Measurements from ENCODE around the gene PTPRT.

Gene PTPRT

DNA sequence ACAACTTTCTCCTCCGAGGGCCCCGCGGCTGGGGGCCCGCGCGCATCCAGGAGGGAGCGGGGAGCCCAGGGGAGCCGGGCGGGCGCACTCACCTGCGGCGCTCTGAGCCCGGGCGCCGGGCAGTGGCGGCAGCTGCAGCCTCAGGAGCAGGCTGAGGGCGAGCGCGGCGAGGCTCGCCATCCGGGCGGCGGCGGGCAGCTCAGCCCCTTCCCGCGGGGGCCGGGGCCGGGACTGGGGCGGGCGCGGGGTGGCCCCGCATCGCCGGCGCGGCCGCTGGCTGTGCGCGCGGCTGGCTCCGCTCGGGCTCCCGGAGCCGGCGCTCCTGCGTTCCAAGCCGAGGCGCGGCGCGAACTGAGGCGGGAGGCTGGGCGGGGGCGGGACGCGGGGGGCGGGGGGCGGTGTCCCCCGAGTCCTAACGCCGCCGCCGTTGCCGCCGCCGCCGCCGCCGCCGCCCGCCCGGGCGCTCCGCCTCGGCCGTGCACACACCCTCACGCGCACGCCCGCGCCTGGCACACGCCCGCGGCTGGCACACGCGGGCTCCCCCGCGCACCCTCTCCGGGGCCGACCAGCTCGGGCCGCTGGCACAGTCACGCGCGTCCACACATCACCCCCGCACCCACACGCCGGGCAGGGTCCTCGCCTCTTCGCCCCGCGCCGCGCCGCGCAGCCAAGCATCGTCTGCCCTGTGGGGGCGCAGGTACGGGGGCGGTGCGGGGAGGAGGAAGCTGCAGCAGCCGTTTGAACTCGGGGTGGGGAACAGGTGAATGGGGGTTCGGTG, at the start of gene PTPRT:
PTPRT (minus strand) TSS at position 353 of the 778 bp plus-strand sequence; CDS start at position 180, 173 bp downstream.
- DNase-seq, result no peak

DNA sequence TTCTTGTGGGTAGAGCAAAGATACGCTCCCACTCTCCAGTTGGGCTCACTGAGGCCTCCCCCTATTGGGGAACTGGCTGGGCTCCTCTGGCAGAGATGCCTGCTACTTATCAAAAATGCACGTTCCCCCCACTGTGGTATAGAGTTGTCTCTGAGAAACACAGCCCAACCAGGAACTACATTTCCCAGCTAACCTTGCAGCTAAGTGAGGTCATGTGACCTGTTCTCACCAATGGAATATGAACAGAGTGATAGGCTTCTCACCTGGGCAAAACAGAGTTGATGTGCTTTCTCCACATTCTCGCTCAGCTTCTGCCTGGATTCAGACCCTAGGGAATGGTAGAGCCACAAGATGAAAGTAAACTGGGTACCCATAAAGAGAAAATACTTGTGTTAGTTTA, 49.1 kb upstream of the PTPRT start:
- DNase-seq, result no peak

DNA sequence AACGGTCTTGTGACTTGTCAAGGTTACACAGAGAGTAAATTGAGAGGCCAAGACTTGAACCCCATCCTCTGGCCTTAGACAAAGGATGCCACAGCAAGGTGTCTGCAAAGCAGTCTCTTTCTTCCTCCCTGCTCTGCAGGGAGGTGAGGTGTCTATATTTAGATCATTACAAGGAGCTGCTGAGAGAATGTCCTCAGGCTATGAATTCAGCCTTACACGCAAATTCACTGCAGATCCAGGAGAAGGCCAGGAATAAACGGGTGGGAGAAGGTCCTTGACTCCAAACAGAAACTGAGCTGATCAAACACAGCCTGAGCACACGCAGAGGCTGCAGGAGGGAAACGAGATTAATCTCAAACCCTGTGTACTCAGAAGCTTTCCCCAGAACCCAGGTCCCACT, 48.6 kb upstream of the PTPRT start:
- no peak for DNase-seq

DNA sequence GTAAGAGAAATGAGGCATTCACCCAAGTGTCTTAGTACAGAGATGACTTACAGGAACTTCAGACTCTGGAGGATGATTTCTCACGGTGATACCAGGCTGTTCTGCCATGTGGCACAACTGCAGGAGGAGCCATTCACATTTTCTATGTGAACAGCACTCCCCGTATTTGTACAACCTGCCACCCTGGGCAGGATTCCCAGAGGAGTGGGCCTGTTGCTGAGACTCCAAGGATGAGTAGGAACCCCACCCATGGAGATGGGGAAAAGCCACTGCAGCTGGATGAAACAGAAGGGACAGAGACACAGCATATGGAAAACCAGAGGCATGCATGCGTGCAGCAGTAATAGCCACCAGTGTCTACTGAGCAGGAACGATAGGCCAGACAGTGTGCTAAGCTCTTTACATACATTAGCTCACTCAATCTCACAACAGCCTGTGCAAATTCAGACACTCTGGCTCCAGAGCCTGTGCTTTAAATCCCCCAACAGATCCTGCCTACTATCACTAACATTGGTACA, 48.0 kb upstream of the PTPRT start:
- DNase-seq, result no peak

DNA sequence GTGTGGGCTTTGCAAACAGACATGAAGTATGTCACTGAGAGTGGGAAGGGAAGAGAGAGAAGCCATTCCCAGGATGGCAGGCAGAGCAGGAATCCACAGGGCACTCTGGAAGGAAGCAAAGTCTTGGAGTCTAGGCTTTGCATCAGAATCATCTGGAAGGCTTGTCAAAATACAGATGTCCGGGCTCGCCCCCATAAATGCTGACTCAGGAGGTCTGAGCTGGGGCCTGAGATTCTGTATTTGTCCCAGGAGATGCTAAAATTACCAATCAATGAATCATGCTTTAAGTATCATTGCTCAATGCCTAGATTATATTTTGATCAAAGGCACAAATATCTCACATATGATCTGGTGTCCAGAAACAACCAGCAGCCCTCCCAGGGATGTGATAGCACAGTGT, 46.3 kb upstream of the PTPRT start:
- no peak for DNase-seq

DNA sequence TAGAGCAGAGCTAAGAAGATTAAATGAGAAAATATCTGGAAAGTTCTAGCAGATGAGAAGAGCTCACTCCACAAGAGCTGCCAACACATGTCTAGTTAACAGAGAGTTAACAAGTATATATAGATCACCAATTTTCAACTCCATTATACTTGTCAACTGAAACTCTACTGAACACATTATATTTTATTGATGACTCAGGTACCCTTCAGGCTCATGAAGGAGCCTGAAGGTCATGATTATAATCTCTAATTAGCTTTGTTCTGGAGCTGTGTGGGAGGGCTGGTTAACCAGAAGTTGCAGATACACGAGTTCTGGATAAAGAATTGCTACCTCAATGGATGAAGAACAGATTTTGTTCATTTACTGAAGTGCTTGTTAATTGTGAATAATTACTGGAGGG, 42.1 kb upstream of the PTPRT start:
- no peak for DNase-seq

DNA sequence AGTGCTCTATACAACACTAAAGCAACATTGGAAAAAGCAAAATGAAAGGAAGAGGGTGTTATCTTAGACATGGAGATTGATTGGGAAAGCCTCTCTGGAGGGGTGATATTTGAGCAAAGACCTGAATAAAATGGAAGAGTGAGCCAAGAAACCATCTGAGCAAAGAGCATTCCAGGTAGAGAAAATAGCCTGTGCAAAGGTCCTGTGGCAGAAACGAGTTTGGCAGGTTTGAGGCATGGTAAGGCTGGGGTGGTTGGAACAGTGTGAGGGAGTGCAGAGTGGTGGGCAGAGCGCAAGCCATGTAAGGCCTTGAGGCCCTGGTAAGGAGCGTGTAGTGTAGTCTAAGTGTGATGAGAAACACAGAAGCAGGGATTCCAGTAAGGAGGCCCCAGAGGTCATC, 40.0 kb upstream of the PTPRT start:
- no peak for DNase-seq

DNA sequence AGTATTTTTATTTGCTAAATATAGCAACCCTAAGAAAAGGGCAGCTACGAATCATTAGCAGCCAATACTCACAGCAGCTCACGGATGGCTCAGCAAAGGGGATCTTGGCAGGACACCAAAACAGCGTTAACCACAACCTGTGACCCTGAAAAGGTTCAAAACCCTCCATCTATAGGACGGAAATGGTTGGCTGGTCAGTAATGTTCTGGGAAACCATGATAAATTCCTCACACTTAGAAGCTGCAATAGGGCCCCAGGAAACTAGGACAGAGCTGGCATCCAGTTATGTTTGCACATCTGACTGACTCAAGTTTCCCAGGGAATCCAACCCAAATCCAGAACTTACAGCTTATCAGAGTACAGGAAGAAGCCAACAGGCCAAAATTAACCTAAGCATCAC, 30.9 kb upstream of the PTPRT start:
- DNase-seq, result no peak

DNA sequence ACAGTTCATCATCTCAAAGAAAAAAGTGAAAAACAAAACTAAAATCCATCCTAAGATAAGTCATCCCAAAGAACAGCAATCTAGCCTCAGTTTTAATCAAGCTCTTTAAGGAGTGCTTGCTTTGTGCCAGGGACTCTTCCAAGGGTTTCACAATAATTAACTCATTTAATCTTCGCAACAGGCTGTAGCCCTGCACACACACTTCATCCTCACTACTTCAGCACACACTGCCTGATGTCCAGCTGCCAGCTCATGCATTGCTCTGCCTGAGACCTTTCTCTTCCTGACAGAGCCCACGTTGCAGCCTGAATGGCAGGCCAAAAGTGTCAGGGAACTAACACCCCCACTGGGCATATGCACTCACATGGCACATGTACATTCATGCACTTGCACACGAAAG, 21.2 kb upstream of the PTPRT start:
- DNase-seq, result no peak

DNA sequence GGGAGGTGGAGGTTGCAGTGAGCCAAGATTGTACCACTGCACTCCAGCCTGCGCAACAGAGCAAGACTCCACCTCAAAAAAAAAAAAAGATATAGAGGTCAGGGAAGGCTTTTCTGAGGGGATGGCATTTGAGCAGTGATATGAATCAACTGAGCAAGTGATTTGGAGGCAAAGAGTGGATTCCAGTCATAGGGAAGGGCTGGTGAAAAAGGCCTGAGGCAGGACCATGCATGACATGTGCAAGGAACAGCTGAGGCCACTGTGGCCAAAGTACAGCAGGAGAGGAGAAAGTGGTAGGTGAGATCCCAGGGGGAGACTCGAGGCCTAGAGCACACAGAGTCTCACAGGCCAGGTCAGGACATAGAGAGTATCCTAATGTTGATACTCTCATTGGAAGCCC, 20.1 kb upstream of the PTPRT start:
- DNase-seq, result no peak

DNA sequence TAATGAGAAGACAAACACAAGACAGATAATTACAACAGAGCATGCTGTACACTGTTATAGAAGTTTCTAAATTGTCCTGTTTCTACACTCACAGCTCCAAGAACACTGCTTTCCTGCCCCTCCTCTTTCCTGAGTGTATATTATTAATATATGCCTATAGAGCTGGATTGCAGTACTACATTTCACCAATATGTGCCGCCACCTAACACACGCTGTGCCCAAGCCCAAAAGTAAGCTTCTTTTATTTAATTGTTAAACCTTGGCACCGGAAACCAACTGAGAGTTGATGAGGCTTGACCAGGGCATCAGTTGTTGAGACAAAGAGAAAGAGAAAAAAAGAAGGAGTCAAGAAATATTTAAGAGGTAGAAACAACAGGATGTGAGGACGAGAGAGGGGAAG, 16.0 kb upstream of the PTPRT start:
- no peak for DNase-seq

DNA sequence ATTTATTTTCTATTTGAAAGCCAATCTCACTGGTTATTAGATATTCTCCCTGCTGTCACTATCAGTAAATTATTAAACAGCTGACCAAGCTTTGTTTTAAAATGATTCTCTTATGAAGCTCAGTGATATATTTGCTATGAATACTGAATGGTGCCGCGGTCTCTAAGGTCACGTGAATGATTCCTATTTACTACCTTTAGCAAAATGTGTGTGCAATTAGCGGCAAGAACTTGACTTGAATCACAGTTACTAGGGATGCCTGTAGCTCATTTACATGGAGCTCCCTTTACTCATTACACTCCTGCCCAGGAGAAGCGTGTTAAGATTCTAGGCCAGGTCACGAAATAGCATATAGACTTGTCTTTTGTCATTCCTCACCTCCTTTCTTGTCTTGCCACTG, 12.4 kb upstream of the PTPRT start:
- no peak for DNase-seq

DNA sequence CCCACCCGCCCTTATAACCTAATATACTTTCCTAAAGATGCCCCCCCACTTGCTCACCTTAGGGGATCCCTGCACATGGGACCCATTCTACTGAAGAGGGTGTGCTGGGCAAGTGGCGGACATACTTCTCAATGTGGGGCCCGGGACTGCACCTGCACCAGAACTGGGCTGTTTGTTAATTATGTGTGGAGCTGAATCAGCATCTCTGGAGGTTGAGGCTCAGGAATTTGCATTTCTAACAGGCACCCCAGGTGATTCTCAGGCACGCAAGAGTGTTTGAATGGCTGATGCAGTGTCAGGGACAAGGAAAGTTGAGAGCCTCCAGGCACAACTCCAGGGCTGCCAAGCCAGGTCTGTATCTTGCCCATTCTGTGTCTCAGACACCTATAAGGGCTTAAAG, 8.9 kb upstream of the PTPRT start:
- no peak for DNase-seq

DNA sequence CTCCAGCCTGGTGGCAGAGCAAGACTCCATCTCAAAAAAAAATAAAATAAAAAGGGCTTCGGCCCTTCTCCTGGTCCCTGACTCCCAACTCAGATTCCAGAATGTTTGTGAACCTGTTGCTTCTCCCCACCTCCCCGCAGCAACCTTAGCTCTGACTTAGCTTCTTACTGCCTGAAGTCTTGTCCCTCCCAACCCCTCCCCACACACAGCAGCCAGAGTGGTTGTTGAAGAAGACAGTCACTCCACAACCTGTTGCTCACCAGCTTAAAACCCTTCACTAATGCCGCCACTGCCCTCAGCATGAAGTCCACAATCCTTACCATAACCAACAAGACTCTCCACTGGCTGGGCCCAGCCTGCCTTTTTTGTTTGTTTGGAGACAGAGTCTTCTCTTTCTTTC, 6.5 kb upstream of the PTPRT start:
- no peak for DNase-seq

DNA sequence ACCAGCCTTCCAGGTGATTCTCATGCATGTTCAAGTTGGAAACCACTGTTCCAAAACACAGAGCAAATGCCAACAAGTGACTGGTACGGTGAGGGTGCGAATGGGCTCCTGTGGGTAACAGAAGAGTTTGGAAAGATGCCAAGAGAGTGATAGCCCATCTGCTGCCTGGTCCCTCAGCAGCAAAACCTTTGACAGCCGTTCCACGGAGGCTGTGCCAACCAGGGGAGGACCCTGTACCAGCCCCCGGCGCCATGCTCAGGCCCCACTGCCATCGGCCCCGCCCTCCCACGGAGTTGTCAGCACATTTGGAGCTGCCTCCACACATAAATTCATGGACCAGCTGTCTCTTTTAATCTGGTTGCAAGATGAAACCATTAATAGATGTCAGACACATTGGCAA, 4.4 kb upstream of the PTPRT start:
- no peak for DNase-seq

DNA sequence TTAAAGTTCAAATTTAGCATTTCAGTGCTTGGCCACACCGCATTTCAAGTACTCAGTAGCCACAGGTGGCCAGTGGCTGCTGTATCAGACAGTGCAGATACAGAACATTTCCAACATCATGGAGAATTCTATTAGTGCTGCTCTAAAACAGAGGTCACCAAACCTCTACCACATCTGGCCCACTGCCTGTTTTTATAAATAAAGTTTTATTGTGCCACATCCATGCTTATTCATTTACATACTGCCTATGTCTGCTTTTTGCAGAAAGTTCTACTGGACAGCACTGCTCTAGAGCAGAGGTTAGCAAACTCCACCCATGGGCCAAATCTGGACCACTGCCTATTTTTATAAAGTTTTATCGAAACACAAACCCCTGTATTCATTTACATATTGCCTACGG, 3.7 kb upstream of the PTPRT start:
- no peak for DNase-seq

DNA sequence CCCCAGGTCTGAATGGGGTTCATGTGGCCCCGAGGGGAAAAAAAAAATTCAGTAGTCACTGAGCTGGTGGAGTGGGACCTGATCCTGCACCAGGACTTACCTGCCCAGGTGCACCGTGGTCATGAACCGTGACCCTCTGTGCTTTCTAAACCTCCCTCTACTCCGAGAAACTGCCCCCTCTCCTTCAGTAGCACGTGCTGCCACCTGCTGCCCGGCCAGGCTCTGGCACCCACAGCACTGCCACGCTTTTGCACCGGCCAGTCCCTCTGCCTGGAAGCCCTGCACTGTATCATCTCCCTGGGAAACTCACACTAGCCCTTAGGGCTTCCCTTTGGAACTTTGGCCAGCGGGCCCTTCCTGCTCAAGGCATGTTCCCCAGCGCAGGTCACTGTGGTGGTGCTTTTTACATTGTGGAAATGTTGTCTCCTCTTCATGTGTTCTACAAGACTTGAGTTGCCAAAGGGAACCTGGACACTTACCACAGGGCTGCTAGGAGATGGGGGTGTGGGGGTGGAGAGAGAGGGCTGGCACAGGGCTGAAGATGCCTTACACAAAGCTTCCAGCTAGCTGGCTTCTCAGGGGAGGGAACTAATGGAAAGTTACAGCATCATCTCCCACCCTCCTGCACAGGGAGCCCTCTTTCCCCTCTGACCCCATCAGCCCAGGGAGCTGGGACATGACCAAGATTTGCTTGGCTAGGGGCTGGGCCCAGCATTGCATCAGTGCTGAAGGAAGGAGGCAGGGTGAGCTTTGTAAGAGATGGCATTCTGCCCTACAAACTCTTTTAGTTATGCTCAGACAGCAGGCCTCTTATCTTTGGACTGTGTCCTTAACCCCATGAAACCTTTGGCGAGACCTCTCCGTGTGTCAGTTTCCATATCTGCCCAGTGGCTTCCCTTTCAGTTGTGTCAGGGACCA, 2.5 kb upstream of the PTPRT start:
- DNase-seq, result no peak

DNA sequence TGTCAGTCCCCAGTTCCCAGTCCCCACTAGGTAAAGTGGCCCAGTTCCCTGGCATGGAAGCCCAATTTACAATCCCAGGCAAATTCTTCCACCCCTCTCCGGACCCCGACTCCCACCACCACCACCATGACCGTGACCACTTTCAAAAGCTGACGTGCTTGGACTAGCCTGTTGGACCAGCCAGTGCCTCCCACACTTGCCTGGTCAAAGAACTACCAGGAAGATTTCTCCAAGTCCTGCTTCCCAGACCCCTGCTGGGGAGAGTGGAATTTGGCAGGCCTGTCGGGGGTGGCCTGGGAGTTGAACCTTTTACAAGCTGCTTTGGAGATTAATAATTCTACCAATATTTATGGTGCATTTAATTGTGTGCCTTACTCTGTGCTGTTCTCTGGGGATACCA, 1.4 kb upstream of the PTPRT start:
- no peak for DNase-seq

DNA sequence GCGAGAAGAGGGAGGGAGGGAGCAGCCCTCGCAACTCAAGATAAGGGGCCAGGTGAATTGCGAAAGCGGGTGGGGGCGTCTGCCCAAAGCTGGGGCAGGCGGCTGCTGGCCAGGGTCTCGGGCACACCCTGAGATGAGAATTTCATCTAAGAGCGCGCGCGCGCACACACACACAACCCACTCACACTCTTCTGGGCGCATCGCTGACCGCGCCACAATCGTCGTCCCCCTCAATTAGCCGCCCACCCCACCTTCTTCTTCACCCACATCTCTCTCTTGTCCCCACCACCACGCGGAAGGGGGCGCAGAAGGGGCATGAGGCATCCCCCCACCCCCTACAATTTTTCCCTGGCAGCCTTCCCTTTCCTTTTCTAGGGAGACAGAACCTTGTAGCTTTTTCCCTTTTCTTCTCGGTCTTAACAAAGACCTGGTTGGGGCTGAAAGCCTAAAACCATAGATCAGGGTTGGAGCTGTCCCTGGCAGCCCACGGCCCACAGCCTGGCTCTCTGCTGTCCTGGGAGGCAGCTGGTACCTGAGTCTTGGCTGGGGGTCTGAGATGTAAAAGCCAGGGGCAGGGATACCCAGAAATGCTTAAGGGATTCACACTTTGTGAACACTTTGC, 737 bp upstream of the PTPRT start:
- DNase-seq, result no peak

DNA sequence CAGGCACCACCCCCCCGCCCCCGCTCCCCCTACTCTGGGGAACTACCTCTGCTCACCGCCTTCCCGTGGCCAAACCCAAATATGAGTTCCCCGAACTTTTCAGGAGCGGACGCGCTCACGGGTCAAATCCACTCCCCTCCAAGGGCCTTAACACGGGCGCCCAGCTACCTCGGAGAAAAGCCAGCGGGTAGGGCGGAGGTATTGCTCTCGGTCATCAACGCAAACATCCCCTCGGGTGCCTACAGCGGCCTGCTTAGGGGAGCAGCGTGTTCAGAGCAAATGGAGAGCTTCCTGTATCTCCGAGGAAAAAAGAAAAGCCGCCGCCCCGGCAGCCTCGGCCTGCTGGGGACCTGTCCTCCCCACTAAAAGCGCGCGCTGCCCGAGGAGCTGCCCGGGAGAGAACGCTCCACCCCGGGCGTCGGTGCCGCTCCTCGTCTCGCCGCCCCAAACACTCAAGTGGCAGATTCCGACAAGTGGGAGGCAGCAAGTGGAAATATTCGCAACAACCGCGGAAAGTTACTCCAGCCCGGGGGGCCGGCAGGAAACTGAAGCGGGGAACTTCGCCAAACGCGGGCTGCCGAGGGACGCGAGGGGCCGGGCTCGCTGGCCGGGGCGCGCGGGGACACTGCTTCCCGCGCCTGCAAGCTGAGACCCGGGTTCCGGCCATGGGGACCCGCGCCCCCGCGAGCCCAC, 699 bp downstream of the PTPRT start:
- no peak for DNase-seq

DNA sequence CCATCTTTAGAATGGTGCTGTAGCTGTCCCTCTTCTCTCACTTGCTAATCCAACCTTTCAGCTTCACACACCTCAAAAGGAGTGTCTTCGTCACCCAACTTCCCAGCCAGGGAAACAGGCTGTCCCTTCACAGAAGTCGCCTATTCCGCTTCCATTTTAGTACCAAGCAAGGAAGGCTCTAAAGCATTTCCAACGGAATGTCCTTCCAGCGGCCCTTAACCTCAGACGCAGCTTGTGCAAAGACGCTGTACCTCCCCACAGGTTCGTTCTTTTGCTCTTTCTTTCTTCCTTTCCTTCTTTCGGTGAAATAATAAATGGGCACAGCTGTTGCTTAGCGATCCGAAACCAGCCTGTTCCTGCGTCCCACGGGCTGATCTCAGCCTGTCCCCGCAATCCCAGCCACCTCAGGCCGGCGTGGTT, 1.5 kb downstream of the PTPRT start:
- DNase-seq, result no peak

DNA sequence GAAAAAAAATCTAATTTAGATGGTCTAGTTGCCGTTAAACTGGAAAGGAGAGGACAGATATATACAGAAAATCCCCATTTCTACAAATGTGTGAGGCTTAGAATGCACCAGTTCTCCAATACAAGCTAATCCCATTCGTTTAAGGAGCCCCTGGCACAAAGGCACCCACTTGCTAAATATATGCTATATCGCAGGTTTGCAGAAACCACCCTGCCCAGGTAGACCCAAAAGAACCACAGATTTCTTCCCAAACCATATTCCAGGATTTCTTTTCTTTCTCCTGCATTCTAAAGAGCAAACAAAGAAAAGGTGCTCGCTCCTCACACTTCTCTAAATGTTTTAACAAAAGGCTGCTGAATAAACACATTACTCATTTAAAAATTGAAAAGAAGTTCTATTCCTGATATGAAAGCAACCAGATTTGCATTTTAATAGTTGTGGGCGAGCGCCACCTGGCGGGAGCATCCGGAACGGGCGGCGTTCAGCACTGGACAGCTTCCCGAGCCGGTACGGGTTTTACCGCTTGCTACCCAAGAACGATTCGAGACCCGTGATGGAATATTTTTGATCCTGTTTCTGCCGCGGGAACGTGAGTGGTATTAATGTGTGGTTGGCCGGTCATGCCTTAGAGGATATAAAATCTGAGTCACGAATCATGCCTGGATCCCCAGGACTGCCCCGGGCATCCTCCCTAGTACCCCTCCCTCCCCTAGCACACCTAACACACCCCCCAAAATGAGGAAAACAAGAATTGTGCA, 2.1 kb downstream of the PTPRT start:
- no peak for DNase-seq
